NB4 (cell line): Measurements from ENCODE around the gene CHAF1B.

ENCODE experiments used
- MYC ChIP-seq: IDR thresholded peaks from 2 replicates; pipeline ENCODE4 v1.6.1; 2011; ENCODE audit warnings: low read depth, low read length
- POLR2A ChIP-seq: IDR thresholded peaks from 2 replicates; pipeline ENCODE4 v1.6.1; 2011; ENCODE audit warnings: mild to moderate bottlenecking; ENCODE audit not compliant: insufficient read length; ENCODE audit errors: extremely low read depth
- TF ChIP-seq, protein P1 (sequence below): IDR thresholded peaks from 2 replicates; pipeline ENCODE4 v1.6.1; 2011; ENCODE audit warnings: low read depth, low read length
- TF ChIP-seq, protein P2 (sequence below): IDR thresholded peaks from one replicate; pipeline ENCODE4 v1.5.1; 2012; ENCODE audit warnings: low read depth, low read length

DNA sequence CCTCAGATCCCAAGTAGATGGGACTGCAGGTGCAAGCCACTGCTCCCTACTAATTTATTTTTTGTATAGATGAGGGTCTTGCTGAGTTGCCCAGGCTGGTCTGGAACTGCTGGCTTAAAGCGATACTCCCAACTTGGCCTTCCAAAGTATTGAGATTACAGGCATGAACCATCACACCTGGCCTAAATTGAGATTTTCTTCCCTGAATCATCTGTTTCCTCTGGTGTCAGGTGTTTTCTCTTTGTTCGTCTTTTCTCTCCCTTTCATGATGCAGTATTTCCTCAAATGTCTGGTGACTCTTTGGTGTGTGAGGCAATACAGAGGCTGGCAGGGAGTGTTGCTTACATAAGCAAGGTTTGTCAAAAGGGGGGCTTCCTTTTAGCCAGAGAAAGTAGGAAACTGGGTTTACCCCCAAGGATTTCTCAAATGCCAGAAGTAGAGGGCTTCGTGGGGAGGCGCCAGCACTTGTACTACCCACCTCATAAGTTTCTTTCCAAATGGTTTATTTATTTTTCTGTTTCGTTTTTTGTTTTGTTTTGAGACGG is 67.2 kb downstream of the CHAF1B start:
- TF ChIP-seq, protein P1, sequence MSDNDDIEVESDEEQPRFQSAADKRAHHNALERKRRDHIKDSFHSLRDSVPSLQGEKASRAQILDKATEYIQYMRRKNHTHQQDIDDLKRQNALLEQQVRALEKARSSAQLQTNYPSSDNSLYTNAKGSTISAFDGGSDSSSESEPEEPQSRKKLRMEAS = no peak
- TF ChIP-seq, protein P2, sequence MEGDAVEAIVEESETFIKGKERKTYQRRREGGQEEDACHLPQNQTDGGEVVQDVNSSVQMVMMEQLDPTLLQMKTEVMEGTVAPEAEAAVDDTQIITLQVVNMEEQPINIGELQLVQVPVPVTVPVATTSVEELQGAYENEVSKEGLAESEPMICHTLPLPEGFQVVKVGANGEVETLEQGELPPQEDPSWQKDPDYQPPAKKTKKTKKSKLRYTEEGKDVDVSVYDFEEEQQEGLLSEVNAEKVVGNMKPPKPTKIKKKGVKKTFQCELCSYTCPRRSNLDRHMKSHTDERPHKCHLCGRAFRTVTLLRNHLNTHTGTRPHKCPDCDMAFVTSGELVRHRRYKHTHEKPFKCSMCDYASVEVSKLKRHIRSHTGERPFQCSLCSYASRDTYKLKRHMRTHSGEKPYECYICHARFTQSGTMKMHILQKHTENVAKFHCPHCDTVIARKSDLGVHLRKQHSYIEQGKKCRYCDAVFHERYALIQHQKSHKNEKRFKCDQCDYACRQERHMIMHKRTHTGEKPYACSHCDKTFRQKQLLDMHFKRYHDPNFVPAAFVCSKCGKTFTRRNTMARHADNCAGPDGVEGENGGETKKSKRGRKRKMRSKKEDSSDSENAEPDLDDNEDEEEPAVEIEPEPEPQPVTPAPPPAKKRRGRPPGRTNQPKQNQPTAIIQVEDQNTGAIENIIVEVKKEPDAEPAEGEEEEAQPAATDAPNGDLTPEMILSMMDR = no peak
- TF ChIP-seq POLR2A (no peak), MYC (no peak)
